NCI-H1694 treated with DMSO at 0.1 percent for 48 hours (cell line): ENCODE data around the gene EFTUD2.
"Not testable (repeated sequence)": the region's sequence is repeated elsewhere in the genome, so short reads cannot be mapped to it uniquely, and the experiment has no call there.

Experiments used
- DNase-seq: peaks from one replicate; lab custom pipeline; 2025; lab: John Stamatoyannopoulos, UW

The EFTUD2 gene

DNA sequence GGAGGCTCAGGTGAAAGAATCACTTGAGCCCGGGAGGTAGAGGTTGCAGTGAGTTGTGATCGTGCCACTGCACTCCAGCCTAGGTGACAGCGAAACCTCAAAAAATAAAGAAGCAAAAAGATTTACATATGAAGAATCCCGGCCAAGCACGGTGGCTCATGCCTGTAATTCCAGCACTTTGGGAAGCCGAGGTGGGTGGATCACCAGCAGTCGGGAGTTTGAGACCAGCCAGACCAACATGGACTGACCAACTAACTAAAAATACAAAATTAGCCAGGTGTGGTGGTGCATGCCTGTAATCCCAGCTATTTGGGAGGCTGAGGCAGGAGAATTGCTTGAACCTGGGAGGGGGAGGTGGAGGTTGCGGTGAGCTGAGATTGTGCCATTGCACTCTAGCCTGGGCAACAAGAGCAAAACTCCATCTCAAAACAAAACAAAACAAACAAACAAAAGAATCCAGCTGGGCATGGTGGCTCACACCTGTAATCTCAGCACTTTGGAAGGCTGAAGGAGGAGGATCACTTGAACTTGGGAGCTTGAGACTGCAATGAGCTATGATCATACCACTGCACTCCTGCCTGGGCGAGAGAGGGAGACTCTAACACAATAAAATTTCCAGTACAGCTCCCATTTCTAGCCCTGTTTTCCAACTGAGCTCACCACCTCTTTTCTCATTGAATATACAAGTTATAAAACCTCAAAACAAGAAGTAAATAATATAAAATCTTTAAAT, 90.4 kb downstream of the EFTUD2 start:
- not testable (repeated sequence) for DNase-seq

DNA sequence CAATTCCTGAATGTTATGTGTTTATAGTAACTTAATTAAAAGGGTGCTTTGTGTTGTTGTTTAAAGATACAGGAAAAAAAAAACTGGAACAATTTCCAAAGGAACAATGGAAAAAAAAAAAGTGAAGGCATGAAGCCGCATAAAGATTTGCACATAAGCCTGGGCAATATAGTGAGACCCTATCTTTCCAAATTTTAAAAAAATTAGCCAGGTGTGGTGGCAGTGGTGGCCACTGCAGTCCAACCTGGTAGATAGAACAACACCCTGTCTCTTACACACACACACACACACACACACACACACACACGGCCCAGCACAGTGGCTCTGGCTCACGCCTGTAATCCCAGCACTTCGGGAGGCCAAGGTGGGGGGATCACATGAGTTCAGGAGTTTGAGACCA, 91.1 kb downstream of the EFTUD2 start:
- no peak for DNase-seq

DNA sequence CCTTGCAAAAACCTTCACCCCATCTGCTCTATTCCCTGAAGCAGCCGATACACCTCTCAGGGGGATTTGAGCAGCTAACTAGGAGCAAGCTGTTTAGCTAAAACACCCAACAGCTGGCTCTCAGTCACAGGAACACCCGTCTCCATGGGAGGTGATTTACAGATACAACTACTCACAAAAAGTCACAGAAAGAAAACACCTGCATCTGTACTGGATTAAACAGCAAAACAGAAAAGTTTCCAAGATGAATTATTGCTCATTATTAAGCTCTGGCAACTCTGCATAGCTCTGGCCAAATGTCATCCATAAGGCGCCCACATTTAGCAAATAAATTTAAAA, 91.5 kb downstream of the EFTUD2 start:
- peak; percentile 87 for DNase-seq

DNA sequence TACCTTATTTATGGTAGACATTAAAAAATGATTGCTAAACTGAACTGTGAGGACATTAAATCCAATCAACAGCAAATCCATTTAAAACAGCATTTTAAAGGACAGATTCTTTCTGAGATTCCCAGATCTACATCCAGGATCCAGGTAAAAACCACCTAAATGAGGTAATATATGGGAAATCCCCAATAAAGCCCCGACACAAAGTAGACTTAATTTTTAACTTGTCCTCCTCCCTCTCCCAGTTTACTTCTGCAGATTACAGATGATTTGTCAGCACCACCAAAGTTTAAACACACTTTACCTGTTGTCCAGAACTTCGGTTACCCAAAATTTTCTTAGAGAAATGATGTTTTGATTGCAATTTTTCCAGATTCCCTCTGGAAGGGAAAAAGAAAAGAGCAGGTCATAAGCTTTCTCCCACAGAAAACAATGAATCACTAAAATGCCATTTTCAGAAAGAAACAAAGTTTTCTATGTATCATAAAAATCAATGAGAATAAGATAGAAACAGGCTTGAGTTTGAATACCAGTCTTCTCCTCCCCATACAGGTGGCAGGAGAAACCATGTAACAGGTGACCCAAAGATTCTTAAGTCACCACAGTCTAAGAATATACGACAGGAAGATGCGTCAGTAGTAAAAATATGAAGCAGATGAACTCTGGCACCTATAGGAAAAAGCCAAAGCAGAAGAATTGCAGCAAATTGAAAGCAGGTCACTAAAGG, 92.0 kb downstream of the EFTUD2 start:
- no peak for DNase-seq

DNA sequence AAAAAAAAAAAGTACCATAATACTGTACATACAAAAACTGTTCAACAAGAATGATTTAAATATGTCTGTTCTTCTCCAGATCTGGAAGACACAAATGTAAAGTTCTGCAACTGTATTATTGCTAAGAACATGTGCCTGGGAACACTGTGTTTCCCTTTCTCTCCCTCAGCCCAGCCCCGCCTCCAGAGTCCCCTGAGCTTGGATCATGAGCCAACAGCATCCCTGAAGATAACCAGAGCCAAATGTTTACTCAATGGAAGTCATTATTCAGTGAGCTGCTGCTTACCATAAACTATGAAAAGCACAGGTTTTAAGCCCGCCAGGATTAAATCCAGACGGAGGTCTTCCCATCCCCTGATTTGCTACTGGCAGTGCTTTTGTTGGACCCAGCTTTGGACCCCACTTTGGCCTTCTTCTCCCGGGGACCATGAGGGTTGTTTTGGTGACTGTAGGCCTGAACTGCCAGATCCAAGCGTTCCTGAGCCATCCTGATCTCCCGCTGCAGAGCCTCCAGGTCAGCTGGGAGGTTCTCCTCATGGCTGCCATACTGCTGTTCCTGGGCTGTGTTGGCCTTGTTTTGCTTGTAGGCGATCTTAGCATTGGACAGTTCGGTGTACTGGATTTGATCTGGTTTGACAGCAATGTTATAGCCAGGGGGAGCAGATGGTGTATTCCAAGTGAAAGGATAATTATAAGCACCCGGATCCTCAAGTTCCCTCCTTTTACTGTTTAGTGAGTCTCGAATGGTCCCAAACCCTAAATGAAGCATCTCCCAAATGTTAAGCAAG, 94.7 kb downstream of the EFTUD2 start:
- peak; percentile 49 for DNase-seq

DNA sequence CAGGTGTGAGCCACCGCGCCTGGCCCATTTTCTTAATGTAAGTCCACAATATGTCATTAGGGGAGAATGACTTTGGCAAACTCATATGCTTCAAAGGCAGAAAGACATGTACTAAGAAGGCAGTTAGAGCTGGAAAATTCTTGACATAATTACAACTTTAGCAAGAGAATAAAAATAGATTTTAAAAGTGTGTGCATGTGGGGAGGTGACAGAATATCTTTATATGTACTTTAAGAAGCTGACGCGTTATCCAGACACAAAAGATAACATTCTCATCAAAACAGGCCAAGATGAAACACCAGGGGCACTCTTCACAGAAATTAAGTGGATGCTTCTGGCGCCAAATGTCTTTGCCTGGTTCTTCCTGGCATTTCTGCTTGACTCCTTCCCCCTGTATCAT, 97.4 kb downstream of the EFTUD2 start:
- no peak for DNase-seq
